Esophagus muscularis mucosa (tissue), 4 donors: ENCODE data around the gene GGT1.

ENCODE experiments used
- CTCF ChIP-seq, 3 experiments: fragments of 200-600 bp in 2 of 3; fragments of 450-650 bp in 1 of 3; sonication (generic) in 2 of 3; IDR thresholded peaks; one replicate each; pipeline ENCODE4 v1.5.1; 2017 to 2019; ENCODE audit warnings: antibody characterized with exemption in 3 of 3, mild to moderate bottlenecking in 2 of 3, moderate library complexity in 1 of 3
- EP300 ChIP-seq: sonication (generic); formaldehyde crosslinking; IDR thresholded peaks from one replicate; pipeline ENCODE4 v1.6.1; 2017; ENCODE audit warnings: antibody characterized with exemption
- POLR2A ChIP-seq: fragments of 450-650 bp; IDR thresholded peaks from one replicate; pipeline ENCODE4 v1.6.1; 2017; ENCODE audit warnings: antibody characterized with exemption, moderate library complexity, mild to moderate bottlenecking, low read depth
- POLR2AphosphoS5 ChIP-seq, 2 donors: sonication (generic); formaldehyde crosslinking; IDR thresholded peaks; one replicate each; pipeline ENCODE4 v1.6.1; 2017; ENCODE audit warnings: antibody characterized with exemption in 2 of 2

- TF ChIP-seq EP300 (no peak), CTCF (IDR thresholded peaks at IDR 0.05) (no peak), POLR2A (no peak), POLR2AphosphoS5 (IDR thresholded peaks at IDR 0.05) (no peak)
Observed at GRCh38 chr22:24578355-24579257, 24.4 kb upstream of the GGT1 start.
